Measurements from ENCODE around the gene C3.

- TF ChIP-seq CTCF (IDR thresholded peaks at IDR 0.05) = no peak
- no peak for TF ChIP-seq EZH2 (IDR thresholded peaks at IDR 0.05)
- TF ChIP-seq EZH2phosphoT487 (IDR thresholded peaks at IDR 0.05) = no peak
Observed at GRCh38 chr19:6720369-6721137, at the start of gene C3.
